GM08714 (cell line): Measurements from ENCODE around the gene TRAK1.

Experiments used
- H3K4me3 ChIP-seq: fragments of 200-500 bp; sonication (Bioruptor generic); 2 replicates; pipeline ENCODE4 v1.5.1; 2014; ENCODE audit warnings: mild to moderate bottlenecking, low read length, inconsistent platforms
- ZNF274 ChIP-seq: IDR thresholded peaks from 2 replicates; pipeline ENCODE4 v1.6.1; 2012; ENCODE audit warnings: mild to moderate bottlenecking, low read depth, low read length

TRAK1 gene

GRCh38 chr3:42176242-42177034 is 85.3 kb downstream of the TRAK1 start:
- no peak overlapping the region for H3K4me3 ChIP-seq
- TF ChIP-seq ZNF274: no peak

GRCh38 chr3:42177068-42177800 is 86.1 kb downstream of the TRAK1 start:
- TF ChIP-seq ZNF274: no peak
- no peak overlapping the region for H3K4me3 ChIP-seq

DNA sequence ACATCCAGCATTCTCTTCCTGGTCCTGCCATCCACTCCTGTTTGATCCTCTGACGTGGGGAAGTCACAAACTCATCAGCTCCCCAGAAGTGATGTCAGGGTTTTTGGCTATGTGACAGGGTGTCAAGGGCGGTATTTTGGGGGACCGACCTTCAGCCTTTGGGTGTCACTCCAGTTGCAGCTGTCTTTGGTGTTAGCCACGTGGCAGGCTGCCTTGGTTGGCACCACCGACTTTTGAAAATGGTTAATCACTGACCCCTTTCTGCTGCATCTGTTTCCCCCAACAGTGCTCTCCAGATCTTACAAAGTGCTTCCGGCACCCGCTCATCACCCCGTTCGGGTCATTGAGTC is 86.6 kb downstream of the TRAK1 start:
- H3K4me3 ChIP-seq: no peak overlapping the region
- TF ChIP-seq ZNF274: no peak

GRCh38 chr3:42179110-42179725 is 88.1 kb downstream of the TRAK1 start:
- no peak for TF ChIP-seq ZNF274
- H3K4me3 ChIP-seq: no peak overlapping the region

DNA sequence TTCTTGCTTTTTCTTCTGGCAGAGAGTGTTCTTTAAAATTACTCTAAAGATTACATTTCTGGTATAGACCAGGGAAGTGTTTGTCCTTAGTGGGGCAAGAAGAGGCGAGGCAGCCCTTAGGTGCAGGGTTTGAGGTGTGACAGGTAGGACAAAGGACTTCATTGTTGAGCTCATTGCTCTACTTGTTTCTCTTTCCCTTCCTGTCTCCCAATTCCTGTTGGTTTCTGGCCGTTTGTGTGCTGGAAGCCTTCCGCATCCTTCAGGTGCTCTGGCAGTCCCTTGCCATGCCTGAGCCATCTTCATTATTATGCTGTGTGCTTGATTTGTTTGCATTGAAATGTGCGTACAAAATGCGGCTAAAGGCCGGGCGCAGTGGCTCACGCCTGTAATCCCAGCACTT is 89.7 kb downstream of the TRAK1 start:
- no peak overlapping the region for H3K4me3 ChIP-seq
- TF ChIP-seq ZNF274: no peak

- TF ChIP-seq ZNF274: no peak
- no peak overlapping the region for H3K4me3 ChIP-seq
These were observed 91.4 kb downstream of the TRAK1 start for GRCh38 chr3:42182555-42182954.

- no peak for TF ChIP-seq ZNF274
- H3K4me3 ChIP-seq: no peak overlapping the region
These were observed 93.0 kb downstream of the TRAK1 start for GRCh38 chr3:42183991-42184632.

- H3K4me3 ChIP-seq: no peak overlapping the region
- TF ChIP-seq ZNF274: no peak
These were observed 93.7 kb downstream of the TRAK1 start for GRCh38 chr3:42184651-42185443.

DNA sequence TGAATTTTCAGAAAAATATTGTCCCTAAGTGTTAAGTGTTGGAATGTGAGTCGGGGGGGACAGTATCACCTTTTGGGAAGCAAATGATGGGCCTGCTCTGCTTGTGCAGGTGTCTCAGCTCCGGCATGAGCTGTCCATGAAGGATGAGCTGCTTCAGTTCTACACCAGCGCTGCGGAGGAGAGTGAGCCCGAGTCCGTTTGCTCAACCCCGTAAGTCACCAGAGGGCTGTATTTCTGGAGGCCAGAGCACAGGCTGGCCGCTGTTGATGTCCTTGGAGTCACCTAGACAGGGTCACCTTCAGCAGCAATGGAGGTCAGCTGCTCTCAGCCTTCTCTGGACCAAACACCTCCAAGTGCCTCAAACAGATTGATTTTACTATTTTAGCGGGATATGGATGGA is 96.8 kb downstream of the TRAK1 start:
- H3K4me3 ChIP-seq: no peak overlapping the region
- TF ChIP-seq ZNF274: no peak

- H3K4me3 ChIP-seq: no peak overlapping the region
- TF ChIP-seq ZNF274: no peak
These were observed 97.2 kb downstream of the TRAK1 start for GRCh38 chr3:42188376-42188775.

DNA sequence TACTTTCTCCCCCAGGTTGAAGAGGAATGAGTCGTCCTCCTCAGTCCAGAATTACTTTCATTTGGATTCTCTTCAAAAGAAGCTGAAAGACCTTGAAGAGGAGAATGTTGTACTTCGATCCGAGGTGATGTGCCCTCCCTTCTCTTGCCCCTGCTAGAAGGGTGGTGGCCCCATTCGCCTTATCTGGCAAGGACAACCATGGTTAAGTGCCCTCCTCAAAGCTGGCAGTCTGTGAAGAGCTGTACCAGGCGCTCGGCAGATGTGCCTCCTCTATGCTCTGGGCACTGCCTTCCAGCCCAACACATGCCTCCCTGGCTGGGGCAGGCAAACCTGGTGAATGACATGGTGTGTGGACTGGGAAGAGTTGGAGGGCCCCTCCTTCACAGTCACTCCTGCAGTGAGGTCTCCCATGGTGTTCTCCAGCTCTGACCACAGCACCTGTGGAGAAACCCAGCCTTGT is 97.9 kb downstream of the TRAK1 start:
- H3K4me3 ChIP-seq: no peak overlapping the region
- TF ChIP-seq ZNF274: no peak

GRCh38 chr3:42189736-42190135 is 98.6 kb downstream of the TRAK1 start:
- no peak for TF ChIP-seq ZNF274
- H3K4me3 ChIP-seq: no peak overlapping the region

- no peak for TF ChIP-seq ZNF274
These were observed 99.7 kb downstream of the TRAK1 start for GRCh38 chr3:42190701-42191442.

More at GRCh38 chr3:42190701-42191442, 99.7 kb downstream of the TRAK1 start:
- H3K4me3 ChIP-seq: no peak overlapping the region
